22Rv1 (cell line): ENCODE measurements around the gene COX7A1.

Experiments used
- ZFX ChIP-seq: fragments of 450-650 bp; IDR thresholded peaks from 2 replicates; pipeline ENCODE4 v1.6.1; 2017; ENCODE audit warnings: antibody characterized with exemption, borderline replicate concordance
- TF ChIP-seq, protein P1 (sequence below): fragments of 450-650 bp; IDR thresholded peaks from 2 replicates; pipeline ENCODE4 v1.5.1; 2017; ENCODE audit warnings: mild to moderate bottlenecking

DNA sequence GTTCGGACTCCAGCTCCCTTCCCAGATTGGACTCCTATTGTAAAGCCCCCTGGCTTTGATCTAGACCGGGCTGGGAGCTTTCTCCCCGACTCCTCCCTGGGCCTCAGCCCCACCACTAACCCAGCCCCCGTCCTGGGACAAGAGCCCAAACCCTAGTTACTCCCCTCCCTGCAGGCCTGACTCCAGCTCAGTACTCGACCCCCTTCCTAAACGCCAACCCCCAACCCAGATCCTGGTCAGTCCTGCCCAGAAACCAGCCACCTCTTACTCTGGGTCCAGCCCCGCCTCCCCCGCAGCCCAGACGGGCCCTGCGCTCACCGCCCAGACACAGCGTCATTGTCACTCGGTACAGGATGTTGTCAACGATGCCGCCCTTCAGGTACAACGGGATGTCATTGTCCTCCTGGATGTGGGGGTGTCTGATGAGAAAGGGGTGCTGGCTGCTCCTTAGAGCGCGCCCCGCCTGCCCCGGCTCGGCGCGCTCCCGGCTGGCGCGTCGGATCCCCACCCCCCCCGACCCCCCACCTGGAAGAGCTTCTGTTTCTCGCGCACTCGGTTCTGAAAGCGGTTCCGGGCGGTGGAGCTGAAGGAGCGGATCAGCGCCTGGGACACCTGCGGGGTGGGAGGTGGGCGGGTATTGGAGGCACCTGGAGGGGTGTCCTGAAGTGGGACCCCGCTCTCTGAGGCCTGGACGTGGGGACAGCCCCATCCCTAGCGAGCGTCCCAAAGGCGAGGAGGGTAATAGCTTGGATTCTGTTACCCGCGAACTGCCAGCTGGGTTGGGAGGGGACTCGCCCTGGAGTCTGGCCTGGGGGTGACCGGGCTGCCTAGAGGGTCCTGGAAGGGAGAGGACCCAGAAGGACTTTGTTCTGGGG is 866 bp downstream of the COX7A1 start:
- TF ChIP-seq, protein P1, sequence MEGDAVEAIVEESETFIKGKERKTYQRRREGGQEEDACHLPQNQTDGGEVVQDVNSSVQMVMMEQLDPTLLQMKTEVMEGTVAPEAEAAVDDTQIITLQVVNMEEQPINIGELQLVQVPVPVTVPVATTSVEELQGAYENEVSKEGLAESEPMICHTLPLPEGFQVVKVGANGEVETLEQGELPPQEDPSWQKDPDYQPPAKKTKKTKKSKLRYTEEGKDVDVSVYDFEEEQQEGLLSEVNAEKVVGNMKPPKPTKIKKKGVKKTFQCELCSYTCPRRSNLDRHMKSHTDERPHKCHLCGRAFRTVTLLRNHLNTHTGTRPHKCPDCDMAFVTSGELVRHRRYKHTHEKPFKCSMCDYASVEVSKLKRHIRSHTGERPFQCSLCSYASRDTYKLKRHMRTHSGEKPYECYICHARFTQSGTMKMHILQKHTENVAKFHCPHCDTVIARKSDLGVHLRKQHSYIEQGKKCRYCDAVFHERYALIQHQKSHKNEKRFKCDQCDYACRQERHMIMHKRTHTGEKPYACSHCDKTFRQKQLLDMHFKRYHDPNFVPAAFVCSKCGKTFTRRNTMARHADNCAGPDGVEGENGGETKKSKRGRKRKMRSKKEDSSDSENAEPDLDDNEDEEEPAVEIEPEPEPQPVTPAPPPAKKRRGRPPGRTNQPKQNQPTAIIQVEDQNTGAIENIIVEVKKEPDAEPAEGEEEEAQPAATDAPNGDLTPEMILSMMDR, result no peak
- TF ChIP-seq ZFX, result no peak
